Measurements from ENCODE around the gene HENMT1.

GRCh38 chr1:108661030-108661609, at the start of gene HENMT1:
- TF ChIP-seq CTCF (IDR thresholded peaks at IDR 0.05 in 4 of 5, conservative IDR thresholded peaks at IDR 0.05 in 1 of 5) (no peak), POLR2A (IDR thresholded peaks at IDR 0.05) (peak in 1 of 2 donors; percentile 8)

Data from gastrocnemius medialis (tissue), 4 donors.